ENCODE data around the gene SPDYE16.
"Not testable (repeated sequence)": the region's sequence is repeated elsewhere in the genome, so short reads cannot be mapped to it uniquely, and the experiment has no call there.

SPDYE16 gene

DNA sequence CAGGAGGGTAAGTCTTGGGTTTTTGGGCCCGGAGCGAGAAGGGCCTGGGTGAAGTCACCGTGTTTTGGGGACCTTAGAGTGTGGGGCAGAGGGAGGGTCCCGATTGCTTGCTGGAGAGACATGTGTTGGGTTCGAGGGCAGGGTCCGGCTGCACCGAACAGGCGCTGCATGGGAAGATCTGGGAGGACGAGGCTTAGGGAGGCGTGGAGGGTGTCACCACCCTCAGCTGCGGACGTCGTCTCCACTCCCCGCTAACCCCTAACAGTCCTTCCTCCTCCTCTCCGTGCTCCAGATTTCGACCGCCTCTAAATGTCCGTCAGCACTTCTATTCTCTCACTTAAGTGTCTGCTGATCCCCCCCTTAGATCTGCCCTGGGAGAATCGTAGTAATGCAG, 6.8 kb upstream of the SPDYE16 start:
- DNase-seq (ENCODE audit: low read depth in 2 of 2, low spot score in 1 of 2), result not testable (repeated sequence)

DNA sequence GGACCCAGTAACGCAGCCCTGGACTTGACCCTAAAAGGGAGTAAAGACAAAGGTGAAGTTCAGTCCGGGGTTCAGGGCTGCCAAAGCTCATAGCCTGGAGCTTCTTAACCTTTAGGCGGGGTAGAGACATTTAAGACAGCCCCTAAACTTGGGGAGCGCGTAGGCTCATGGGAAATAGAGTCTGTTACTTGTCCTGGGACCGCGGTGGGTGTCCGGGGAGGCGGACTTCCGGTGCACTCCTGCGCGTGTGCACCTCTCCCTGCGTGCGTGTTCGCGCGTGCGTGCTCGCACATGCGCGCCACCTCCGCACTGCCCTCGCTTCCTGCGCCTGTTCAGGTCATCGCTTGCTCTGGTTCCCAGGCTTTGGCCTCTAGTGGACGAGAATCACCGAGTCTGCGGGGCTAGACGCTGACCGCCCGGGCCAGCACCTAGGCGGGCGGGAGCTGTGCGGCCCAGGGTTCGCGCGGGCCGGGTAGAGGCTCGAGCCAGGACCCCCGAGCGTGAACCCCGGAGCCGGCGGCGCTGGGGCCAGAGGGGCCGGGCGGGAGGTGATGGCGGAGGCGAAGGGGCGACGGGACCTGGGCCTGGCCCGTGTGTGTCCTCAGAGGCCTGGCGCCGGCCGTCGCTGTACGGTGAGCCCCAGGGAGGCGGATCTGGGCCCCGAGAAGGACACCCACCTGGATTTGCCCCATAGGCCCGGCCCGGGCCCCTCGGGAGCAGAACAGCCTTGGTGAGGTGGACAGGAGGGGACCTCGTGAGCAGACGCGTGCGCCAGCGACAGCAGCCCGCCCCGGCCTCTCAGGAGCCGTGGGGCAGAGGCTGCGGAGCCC, 6.1 kb upstream of the SPDYE16 start:
- DNase-seq (ENCODE audit: low read depth in 2 of 2, low spot score in 1 of 2), result peak; percentile 50 to 66

DNA sequence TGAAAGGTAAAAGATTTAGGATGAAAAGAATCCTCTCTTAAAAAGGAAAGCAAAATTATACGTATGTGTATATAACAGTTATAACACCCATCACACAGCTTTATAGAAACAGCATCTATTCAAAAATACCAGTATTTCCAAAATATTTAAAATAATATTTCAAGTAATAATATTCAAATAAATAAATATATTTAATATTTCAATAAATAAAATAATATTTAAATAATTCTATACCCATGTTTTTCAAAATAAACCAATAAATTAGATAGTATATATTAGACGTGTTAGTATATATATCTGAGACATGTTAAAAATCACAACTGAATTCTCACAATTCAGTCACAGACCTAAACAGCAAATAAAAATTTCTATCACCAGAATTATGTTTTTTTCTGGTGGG, 11.5 kb downstream of the SPDYE16 start:
- DNase-seq (ENCODE audit: low read depth in 2 of 2, low spot score in 1 of 2), result not testable (repeated sequence)

DNA sequence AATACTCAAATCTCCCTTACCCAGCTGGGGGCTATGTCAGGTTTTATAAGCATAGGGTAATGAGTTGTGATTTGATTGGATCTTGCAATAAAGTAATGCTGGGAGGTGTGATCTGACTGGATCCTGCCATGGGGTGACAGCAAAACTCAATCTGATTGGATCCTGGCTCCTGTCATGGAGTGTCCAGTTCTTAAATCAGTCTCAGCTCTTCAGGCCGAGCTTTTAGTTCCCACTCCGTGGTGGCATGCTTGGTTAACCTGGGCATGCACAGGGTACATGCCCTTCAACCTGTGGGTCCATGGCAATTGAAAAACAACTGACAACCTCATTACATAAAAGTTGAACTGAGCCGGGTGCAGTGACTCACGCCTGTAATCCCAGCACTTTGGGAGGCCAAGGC, 16.9 kb downstream of the SPDYE16 start:
- not testable (repeated sequence) for DNase-seq (ENCODE audit: low read depth in 2 of 2, low spot score in 1 of 2)

DNA sequence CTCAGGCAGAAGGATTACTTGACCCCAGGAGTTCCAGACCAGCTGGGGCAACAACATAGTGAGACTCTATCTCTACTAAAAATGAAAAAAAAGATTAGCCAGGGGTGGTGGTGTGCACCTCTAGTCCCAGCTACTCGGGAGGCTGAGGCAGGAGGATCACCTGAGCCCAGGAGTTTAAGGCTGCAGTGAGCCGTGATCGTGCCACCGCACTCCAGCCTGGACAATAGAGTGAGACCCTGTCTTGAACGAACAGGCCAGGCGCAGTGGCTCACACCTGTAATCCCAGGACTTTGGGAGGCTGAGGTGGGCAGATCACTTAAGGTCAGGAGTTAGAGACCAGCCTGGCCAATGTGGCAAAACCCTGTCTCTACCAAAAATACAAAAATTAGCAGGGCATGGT, 26.2 kb downstream of the SPDYE16 start:
- DNase-seq (ENCODE audit: low read depth in 2 of 2, low spot score in 1 of 2), result not testable (repeated sequence)

DNA sequence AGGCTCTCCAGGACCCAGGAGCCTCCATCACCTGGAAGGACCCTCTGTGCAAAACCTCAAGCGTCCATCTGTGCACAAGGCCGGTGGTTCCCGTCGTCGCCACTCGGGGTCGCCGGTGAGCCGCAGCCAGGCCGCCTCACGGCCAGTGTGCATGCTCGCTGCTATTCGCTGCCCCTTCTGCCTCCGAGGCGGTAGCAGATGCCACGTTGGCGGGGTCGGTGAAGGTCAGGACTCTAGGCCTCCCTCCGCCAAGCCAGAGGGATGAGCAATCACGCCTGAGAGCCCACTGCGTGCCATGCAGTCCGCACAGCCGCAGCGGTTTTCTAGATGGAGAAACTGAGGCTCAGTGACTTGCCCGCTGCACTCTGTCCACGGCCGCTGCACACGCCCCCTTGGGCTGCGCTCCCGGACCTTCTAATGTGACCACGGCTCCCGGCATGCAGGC, 27.1 kb downstream of the SPDYE16 start:
- no peak for DNase-seq (ENCODE audit: low read depth in 2 of 2, low spot score in 1 of 2)

DNA sequence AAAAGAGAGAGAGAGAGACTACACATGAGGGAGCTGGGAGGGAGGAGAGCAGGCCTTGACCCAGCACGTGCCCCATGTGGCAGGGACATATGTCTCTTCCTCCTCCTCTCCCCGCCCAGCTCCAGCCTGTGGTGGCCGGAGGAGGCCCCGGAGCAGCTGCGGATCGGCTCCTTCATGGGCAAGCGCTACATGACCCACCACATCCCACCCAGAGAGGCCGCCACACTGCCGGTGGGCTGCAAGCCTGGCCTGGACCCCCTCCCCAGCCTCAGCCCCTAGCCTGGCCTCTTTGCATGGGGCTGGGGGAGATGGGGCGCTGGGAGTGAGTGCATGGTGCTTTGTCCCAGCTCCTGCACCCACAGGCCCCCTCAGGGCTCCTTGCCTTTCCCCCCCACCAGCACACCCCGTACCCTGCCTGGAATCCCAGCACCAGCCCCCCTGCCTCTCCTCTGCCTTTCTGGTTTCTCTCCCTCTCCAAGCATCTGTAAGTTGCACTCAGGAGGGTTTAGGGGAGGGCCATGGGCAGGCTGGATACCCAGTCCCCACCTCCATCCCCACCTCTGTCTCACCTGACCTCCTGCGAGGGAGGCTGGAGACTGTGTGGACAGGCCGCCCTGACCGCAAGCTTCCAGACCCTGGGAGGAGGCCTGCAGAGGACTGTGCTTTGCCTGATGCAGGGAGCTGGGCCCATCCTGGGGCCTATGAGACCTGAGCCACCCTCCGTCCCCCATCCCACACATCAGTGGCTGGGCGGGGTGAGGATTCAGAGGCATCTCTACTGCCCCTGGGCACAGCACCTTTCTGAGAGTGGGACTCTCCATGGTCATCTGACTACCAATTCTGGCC, 27.9 kb downstream of the SPDYE16 start:
- no peak for DNase-seq (ENCODE audit: low read depth in 2 of 2, low spot score in 1 of 2)

DNA sequence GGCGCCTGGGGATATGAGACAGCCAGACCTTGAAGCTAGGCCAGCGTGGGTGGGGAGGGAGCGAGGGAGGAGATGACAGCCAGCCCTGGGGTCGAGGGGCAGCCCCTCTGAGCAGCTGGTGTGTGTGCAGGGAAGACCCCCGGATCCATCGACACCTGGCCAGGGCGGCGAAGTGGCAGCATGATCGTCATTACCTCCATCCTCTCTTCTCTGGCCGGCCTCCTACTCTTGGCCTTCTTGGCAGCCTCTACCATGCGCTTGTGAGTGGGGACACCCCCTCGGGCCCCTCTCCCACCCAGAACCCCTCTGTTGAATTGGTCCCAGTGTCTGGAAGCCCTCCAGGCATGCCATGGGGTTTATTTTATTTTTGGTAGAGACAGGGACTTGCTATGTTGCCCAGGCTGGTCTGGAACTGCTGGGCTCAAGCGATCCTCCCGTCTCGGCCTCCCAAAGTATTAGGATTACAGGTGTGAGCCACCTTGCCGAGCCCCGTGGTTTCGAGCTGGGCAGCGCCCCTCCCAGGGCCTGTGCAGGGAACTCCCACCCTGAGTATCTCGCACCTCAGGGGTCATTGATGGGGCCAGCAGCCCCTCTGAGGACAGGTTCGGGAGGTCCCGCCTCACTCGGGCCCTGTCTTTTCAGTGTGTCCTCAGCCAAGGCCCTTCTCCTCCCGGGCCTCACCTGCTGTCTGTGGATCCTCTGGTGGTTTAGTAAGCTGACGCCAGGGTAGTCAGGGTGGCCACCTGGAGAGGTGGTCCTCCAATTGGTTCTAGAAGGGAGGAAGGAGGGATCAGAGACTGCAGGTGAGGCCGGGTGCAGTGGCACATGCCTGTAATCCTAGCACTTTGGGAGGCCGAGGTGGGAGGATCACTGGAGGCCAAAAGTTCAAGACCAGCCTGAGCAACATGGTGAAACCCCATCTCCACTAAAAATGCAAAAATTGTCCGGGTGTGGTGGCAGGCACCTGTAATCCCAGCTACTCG, 29.0 kb downstream of the SPDYE16 start:
- DNase-seq (ENCODE audit: low read depth in 2 of 2, low spot score in 1 of 2), result no peak

DNA sequence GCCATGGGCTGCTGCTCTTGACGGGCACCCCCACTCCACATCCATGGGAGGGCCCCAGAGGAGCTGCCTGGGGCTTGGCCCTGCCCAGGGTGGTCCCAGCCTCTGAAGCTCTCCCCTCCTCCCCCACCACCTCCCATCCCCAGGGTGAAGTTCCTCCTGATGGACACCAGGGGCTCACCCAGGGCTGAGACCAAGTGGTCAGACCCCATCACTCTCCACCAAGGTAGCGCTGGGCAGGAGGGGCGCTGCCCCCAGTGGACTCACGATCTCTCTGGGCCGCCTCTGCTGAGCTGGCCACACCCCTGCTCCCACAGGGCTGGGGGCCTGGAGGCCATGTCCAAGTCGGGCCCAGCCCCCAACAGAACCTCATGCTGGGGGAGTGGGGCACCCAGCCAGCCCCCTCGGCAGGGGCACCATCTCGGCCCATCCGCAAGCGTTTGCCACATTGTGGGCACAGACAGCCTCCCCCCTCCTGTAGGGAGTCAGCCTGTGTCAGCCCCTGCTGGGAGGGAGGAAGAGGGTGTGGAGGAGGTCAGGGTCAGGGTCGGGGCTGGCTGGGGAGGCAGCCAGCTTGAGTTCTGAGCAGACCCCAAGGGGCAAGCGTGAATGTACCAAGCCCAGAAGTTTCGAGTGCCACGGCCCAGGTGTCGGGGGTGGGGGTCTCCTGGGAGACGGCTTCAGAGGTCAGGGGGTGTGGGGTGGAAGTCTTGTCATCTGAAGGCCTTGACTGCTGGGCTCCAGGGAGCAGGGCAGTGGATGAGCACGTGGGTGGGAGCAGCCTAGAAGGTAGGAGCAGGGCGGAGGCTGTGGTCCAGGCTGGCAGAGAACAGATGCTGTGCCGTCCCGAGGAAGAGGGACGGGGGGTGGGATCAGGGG, 29.9 kb downstream of the SPDYE16 start:
- DNase-seq (ENCODE audit: low read depth in 2 of 2, low spot score in 1 of 2), result no peak

DNA sequence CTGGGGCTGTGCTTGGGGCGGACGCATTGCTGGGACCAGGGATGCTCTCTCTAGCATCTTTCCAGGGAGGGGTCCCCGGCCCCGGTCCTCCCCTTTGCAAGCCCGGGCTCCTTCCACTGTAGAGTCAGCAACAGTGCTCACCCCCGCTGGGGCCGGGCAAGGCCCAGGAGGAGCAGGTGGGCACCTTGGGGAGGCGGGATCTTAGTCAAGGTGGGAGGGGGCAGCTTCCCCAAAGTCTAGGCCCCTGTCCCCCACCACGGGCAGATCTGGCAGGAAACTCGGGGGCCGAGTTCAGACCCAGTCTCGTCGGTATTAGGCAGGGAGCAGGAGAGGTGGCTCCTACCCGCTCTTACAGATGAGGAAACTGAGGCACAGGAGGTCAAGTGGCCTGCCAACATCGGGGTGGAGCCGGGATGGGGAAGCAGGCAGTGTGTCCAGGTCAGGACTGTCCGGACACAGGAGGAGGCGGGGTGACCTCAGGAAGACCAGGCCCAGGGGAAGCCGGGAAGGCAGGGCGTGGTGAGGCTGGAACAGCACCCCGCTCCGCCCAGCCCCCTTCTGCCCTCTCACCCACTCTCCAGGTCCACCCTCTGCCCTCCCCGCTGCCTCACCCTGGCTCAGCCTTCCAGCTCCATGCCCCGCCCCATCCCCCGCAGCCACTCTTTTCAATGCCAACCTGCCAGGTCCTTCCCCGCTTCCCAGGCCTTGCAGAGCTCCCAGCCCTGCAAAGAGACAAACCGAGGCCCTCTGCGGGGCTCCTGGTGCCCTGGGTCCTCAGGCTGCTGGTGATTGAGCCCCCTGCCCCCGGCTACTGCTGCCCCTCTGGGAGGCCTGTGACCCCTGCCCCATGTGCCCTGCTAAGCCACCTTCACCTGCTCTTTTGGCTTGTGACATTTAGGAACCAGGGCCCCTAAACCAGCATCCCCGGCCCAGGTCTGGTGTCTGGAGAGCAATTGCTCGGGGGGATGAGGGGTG, 30.9 kb downstream of the SPDYE16 start:
- DNase-seq (ENCODE audit: low read depth in 2 of 2, low spot score in 1 of 2), result not testable (repeated sequence)

DNA sequence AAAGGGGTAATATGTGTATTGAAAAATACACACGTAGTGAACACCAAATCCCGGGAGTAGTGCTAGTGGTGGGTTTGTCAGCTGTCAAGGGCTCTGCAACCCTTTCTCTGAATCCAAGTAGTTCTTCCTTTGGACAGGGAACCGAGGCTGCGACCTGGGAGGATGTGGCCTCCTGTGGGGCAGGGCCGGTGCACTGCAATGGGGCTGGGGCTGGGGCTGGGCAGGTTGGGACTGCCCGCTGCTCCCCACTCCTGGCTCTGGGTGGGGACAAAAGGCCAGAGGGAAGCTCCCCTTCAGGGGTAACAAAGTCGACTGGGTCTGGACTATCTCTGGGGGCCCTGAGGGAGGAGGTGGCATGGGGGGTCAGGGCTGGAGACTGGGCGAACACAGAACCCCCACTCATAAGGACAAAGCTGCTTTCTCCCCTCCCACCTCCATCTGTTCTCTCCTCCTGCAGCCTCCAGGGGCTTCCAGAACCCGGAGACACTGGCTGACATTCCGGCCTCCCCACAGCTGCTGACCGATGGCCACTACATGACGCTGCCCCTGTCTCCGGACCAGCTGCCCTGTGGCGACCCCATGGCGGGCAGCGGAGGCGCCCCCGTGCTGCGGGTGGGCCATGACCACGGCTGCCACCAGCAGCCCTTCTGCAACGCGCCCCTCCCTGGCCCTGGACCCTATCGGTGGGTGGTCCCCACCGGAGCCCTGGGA, 31.7 kb downstream of the SPDYE16 start:
- DNase-seq (ENCODE audit: low read depth in 2 of 2, low spot score in 1 of 2), result not testable (repeated sequence)

DNA sequence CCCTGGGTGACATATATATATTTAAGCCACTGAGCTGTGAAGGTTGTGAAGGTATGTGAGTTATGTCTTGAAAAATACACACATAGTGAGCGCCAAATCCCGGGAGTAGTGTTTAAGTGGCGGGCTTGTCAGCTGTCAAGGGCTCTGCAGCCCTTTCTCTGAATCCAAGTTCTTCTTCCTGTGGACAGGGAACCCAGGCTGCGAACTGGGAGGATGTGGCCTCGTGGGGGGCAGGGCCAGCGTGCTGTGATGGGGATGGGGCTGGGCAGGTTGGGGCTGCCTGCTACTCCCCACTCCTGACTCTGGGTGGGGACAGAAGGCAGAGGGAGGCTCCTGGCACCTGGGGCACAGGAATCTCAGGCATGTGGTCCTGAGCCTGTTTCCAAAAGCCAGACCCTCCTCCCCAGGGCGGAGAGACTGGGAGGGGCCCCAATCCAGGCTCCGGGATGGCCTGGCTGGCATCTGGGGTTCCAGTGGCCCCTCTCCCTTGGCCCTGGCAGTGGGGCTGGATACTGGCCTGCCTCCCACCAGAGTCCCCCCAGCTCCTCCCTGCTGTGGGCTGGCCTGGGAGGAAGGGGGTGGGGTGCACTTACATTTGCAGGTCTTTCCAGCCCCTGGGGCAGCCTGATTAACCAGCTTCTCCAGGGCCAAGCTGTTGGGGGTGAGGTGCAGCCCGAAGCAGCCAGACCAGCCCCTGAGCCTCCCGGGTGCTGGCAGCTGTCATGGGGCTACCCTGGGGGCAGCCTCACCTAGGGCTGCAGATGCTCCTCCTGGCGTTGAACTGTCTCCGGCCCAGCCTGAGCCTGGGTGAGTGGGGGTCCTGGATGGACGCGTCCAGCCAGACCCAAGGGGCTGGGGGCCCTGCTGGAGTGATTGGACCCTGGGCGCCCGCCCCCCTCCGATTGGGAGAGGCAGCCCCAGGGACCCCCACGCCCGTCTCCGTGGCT, 32.9 kb downstream of the SPDYE16 start, which contains the start of gene UPK3B:
TSS of gene UPK3B (plus strand) at position 622 of the 947 bp plus-strand sequence. CDS start at position 723, 101 bp downstream.
- no peak for DNase-seq (ENCODE audit: low read depth in 2 of 2, low spot score in 1 of 2)

DNA sequence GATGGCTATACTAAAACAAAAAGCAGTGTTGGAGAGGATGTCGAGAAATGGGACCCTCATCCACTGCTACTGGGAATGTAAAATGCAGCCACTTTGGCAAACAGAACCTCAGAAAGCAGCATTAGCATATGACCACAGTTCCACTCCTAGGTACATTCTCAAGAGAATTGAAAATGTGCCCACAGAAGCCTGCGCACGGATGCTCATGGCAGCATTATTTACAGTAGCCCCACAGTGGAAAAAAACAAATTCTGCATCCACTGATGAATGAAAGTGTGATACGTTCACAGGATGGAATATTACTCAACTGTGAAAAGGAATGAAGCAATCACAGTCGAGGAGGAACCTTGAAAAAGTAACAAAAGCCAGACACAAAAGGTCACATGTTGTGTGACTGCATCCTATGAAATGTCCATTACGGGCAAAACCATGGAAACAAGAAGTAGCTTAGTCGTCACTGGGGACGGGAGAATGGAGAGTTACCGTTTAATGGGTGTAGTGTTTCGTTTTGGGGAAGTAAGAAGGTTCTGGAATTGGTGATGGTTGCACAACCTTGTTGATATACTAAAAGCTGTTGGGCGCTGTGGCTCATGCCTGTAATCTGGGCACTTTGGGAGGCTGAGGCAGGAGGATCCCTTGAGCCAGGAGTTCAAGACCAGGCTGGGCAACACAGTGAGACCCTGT, 35.2 kb downstream of the SPDYE16 start:
- DNase-seq (ENCODE audit: low read depth in 2 of 2, low spot score in 1 of 2), result no peak

DNA sequence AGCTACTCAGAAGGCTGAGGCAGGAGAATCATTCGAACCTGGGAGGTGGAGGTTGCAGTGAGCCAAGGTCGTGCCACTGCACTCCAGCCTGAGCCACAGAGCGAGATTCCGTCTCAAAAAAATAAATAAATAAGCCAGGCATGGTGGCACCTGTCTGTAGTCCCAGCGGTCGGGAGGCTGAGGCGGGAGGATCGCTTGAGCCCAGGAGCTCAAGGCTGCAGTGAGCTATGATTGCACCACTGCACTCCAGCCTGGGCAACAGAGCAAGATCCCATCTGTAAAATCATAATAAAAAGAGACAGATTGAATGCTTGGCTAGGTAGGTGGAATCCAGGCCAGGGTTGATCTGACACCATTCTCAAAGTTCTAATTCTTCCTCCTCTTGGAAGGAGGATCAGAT, 36.5 kb downstream of the SPDYE16 start:
- DNase-seq (ENCODE audit: low read depth in 2 of 2, low spot score in 1 of 2), result not testable (repeated sequence)

DNA sequence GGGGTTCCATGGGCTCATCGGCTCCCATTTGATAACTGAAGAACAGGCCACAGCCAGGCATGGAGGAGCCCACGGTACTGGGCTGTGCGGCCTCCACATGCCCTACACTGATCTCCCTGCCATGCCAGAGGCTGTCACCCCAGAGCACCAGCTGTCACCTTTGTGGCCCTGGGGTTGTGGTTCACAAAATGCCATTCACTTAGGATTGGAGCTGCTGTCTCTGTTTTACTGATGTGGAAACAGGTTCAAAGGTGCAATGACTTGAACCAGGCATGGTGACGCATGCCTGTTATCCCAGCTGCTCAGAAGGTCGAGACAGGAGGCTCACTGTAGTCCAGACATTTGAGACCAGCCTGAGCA, 37.0 kb downstream of the SPDYE16 start:
- no peak for DNase-seq (ENCODE audit: low read depth in 2 of 2, low spot score in 1 of 2)

Measured in stimulated activated CD8-positive, alpha-beta memory T cell treated with anti-CD3 and anti-CD28 coated beads, Interleukin-4, amount 100 ng/mL, for 1 hour (primary cell).